Coronary artery (tissue), 2 donors: ENCODE data around the gene DGKG.

ENCODE experiments used
- DNase-seq: peaks from one replicate; pipeline ENCODE4 v3.0.0-alpha.2; 2017; ENCODE audit warnings: low spot score
- H3K27ac ChIP-seq, 2 donors: fragments of 200-600 bp; sonication (generic); one replicate each; pipeline ENCODE4 v1.5.1; 2016 to 2019
- H3K4me3 ChIP-seq: fragments of 200-600 bp; sonication (generic); 2 replicates; pipeline ENCODE4 v1.5.1; 2016; ENCODE audit warnings: mild to moderate bottlenecking, moderate library complexity
- TF ChIP-seq, protein P1 (sequence below): fragments of 200-600 bp; sonication (generic); IDR thresholded peaks from one replicate; pipeline ENCODE4 v1.5.1; 2019; ENCODE audit warnings: antibody characterized with exemption

Gene DGKG

DNA sequence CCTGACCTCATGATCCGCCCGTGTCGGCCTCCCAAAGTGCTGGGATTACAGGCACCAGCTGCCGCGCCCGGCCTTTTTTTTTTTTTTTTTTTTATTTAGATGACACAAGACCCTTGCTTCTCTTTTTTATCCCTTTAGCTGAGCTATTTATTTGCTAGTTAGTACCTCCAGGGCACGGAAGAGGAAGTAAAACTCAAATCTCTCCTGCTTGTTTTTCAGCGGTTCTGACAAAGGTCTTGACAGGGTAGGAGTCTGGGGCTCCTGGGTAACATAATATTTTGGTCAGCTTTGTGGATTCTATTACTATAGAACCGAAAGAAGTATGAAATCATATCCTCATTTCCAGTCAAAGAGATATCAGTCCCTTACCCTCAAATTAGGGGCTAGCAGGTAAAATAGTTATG is 209.1 kb downstream of the DGKG start:
- DNase-seq: no peak
- Histone ChIP-seq H3K27ac (no peak overlapping the region), H3K4me3 (no peak overlapping the region)
- TF ChIP-seq, protein P1, sequence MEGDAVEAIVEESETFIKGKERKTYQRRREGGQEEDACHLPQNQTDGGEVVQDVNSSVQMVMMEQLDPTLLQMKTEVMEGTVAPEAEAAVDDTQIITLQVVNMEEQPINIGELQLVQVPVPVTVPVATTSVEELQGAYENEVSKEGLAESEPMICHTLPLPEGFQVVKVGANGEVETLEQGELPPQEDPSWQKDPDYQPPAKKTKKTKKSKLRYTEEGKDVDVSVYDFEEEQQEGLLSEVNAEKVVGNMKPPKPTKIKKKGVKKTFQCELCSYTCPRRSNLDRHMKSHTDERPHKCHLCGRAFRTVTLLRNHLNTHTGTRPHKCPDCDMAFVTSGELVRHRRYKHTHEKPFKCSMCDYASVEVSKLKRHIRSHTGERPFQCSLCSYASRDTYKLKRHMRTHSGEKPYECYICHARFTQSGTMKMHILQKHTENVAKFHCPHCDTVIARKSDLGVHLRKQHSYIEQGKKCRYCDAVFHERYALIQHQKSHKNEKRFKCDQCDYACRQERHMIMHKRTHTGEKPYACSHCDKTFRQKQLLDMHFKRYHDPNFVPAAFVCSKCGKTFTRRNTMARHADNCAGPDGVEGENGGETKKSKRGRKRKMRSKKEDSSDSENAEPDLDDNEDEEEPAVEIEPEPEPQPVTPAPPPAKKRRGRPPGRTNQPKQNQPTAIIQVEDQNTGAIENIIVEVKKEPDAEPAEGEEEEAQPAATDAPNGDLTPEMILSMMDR: no peak

DNA sequence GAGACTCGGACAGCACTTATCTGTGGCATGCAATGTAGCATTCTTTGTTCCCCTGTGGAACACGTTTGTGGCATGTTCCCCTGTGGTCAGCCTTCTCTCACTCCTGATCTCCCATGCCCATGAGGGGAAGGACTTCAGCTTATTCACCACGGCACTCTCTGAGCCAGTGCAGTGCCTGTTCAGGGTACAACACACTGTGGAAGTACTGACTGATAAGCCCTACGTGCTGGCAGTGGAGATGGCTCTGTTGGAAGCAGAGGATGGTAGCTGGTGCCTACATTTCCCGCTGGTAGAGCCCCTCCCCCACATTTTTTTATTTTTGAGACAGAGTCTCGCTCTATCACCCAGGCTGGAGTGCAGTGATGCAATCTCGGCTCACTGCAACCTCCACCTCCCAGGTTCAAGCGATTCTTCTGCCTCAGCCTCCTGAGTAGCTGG is 209.7 kb downstream of the DGKG start:
- no peak for DNase-seq
- H3K27ac ChIP-seq: no peak overlapping the region
- no peak overlapping the region for H3K4me3 ChIP-seq
- TF ChIP-seq, protein P1: no peak

DNA sequence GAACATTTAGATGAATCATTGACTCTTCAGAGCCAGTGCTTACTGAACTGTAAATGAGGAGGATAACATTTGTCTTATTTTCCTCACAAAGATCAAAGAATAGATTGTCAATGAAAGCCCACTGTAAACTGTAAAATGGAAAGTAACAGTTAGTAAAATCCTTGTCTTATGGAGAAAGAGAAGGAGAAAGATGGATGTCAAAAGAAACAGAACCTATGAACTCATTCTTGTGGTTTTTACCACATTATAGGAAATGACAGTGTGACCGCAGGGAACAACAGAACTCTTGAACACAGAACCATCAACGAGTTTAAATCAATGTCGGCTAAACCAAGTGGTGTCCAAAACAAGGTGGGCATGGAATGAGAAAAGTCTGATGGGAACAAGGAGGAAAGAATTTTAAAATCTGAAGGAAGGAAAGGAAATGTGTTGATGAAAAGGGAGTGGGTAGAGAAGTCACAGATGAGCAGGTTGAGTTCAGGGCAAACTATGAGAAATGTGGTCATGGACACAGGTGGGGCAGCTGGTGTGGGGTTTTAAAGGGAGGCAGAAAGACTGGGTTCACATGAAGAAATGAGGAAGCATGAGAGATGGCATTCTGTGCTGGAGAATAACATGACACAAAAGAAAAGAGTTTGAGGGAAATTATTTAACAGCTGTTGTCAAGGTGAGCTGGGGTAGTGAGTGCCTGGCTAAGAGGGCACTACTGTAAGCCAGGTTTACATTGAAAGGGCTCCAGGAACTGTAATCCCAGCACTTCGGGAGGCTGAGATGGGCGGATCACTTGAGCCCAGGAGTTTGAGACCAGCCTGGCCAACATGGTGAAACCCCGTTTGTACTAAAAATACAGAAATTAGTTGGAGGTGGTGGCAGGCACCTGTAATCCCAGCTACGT is 210.7 kb downstream of the DGKG start:
- TF ChIP-seq, protein P1: no peak
- no peak for DNase-seq
- Histone ChIP-seq H3K27ac (no peak overlapping the region), H3K4me3 (no peak overlapping the region)

DNA sequence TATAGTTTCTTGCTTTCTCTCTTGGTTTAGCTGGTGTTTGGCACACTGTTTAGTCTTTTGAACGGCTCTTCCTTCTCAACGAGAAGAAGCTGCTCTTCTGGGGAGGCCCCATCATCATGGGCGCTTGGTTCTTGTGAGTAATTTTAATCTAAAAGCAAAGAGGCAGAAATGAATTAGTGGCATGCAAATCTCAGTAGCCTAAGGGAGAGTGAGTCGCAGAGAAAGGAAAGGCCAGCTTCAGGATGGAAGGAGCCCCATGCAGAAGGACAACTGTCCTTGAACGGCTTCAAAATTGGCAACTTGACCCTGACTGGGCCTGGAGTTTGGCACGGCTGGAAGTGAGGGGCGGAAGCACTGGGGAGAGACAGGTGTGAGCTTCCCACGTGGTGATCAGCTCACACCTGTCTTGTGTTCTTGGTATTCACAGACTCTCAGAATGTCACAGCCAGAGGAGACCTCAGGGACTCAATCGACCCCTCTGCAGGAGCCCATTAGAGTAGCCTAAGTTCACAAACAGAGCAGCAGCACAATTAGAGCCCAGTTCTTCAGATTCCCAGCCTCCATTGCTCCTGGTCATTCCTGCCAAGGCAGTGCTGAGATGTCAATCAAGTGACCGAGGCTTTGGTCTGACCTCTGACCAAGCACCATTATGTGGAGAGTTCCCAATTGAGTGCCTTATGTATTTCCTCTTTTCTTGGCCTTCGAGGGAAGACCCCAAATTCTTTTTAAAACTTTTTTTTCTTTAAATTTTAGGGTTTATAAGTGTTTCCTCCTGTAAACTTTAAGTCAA is 211.8 kb downstream of the DGKG start:
- TF ChIP-seq, protein P1: no peak
- Histone ChIP-seq H3K4me3 (no peak overlapping the region), H3K27ac (no peak overlapping the region)
- peak; percentile 14 for DNase-seq

DNA sequence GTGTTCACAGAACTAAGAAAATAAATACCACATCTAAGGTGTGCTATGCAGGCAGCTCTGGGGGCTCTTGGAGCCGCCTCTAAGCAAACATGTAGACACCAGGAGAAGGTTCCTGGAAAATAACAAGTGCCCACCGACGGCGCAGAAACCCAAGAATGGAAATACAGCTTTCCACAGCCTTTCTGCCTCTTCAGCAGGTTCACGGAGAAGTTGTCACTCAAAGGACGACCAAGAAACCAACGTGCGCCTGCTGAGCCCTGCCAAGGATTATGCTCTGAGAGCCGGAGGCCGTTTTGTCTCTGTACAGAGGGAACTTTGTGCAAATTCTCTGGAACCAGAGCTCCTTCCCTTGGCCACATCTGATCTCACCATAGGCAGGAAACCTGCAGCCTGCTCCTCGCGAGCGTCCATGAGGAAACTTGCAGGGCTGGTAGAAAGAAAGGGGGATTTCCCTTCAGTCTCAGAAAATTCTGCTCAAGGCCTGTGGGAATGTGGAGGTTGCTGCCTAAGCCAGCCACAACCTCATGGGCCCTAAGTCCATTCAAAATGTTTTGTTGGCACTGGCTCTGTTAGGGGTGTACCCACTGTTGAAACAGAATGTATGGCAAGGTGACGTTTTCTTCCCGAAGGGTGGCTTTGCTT is 212.6 kb downstream of the DGKG start:
- TF ChIP-seq, protein P1: no peak
- peak; percentile 40 for DNase-seq
- H3K27ac ChIP-seq: no peak overlapping the region
- H3K4me3 ChIP-seq: no peak overlapping the region

DNA sequence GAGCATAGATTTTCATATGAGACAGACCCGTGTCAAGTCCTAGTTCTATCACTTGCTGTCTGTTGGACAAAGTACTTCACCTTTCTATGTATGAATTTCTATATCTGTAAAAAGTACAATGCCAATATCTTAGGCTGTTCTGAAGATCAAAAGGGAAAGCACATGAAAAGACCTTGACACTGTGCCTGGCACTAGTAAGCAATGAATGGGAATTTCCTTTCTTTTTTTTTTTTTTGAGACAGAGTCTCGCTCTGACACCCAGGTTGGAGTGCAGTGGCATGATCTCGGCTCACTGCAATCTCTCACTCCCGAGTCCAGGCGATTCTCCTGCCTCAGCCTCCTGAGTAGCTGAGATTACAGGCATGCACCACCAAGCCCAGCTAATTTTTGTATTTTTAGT is 217.8 kb downstream of the DGKG start:
- DNase-seq: peak; percentile 7
- TF ChIP-seq, protein P1: no peak
- Histone ChIP-seq H3K27ac (no peak overlapping the region), H3K4me3 (no peak overlapping the region)
